ENCODE data around the gene GPBP1.

DNA sequence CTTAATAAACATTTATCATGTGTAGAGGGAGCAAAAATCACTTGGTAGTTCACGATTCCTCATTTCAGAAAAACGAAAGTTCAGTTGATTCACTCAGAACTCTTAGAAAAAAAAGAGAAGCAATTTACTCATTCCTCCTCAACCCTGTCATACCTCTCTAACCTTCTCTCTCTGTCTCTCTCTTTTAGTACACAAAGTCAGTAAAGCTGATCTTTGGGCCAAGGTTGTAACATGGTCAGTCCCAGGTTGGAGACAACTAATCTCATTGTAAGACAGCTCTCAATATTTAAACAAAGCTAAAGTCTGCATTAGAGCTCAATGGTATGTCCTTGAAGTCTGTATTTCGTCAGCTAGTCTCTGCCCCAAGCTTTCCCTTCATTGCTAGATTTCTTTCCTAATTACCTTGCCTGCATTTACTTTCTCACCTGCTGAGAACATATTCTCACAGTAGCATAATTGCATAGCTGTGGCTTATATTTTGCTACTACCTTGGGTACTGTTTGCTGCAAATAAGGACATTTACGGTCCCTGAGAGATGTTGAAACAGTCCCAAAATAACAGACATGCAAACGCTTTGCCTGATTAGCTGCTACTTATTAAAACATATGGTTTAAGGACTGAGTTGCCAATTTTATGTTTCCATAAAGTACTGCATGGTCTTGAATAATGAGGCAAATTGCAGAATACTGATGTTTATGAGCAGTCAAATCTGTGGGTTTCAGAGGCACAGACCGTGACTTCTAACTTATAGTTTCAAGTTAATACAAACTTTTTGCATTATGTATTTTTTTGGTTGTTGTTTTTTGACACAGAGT is 138.3 kb downstream of the GPBP1 start:
- TF ChIP-seq POLR2A (IDR thresholded peaks at IDR 0.05; ENCODE audit: low read depth, low read length) = no peak
- TF ChIP-seq POLR2AphosphoS5 (IDR thresholded peaks at IDR 0.05; ENCODE audit: low read depth, low read length) = no peak
- no peak for TF ChIP-seq TAF1 (IDR thresholded peaks at IDR 0.05; ENCODE audit: borderline replicate concordance, low read depth, low read length)
